Endodermal cell (in vitro differentiated cells): Measurements from ENCODE around the gene LAMC1. TPM values are rescaled to one million over a fixed set of nuclear protein-coding genes. Genes with fewer than 3 reads are reported as not detected.

ENCODE experiments used
- DNase-seq: peaks from one replicate; pipeline ENCODE4 v3.0.0-alpha.2; 2017
- H3K27ac ChIP-seq: 2 replicates; pipeline ENCODE4 v1.5.1; 2013; ENCODE audit warnings: mild to moderate bottlenecking, low read depth, low read length, moderate library complexity
- H3K27me3 ChIP-seq: 2 replicates; pipeline ENCODE4 v1.6.1; 2013; ENCODE audit warnings: mild to moderate bottlenecking, low read length, moderate library complexity; ENCODE audit not compliant: insufficient read depth, control insufficient read depth, poor library complexity, severe bottlenecking
- H3K36me3 ChIP-seq: 2 replicates; pipeline ENCODE4 v1.7.0; 2013; ENCODE audit warnings: mild to moderate bottlenecking, low read length, moderate library complexity; ENCODE audit not compliant: control insufficient read depth, insufficient read depth
- H3K4me1 ChIP-seq: one replicate; pipeline ENCODE4 v1.7.0; 2013; ENCODE audit warnings: low read length; ENCODE audit not compliant: control insufficient read depth, insufficient read depth
- H3K4me3 ChIP-seq: 2 replicates; pipeline ENCODE4 v1.5.1; 2013; ENCODE audit warnings: mild to moderate bottlenecking, low read length, moderate library complexity
- H3K9ac ChIP-seq: 2 replicates; pipeline ENCODE4 v1.6.1; 2013; ENCODE audit warnings: mild to moderate bottlenecking, low read length, moderate library complexity; ENCODE audit not compliant: poor library complexity, severe bottlenecking; ENCODE audit errors: extremely low read depth
- H3K9me3 ChIP-seq: 2 replicates; pipeline ENCODE4 v1.6.1; 2013; ENCODE audit warnings: mild to moderate bottlenecking, low read length, moderate library complexity; ENCODE audit not compliant: control insufficient read depth
- H3K27ac Mint-ChIP-seq: 2 replicates; pipeline ENCODE4 v1.8.0; 2020; ENCODE audit warnings: mixed read lengths
- H3K27me3 Mint-ChIP-seq: 2 replicates; pipeline ENCODE4 v1.8.0; 2021; ENCODE audit warnings: mild to moderate bottlenecking, mixed read lengths; ENCODE audit not compliant: insufficient read depth
- H3K36me3 Mint-ChIP-seq: 2 replicates; pipeline ENCODE4 v1.8.0; 2020; ENCODE audit warnings: low read depth, mixed read lengths
- H3K4me1 Mint-ChIP-seq: 2 replicates; pipeline ENCODE4 v1.8.0; 2020; ENCODE audit warnings: mixed read lengths
- H3K4me3 Mint-ChIP-seq: 2 replicates; pipeline ENCODE4 v1.8.0; 2020; ENCODE audit warnings: mild to moderate bottlenecking, moderate library complexity, mixed read lengths
- H3K9me3 Mint-ChIP-seq: 2 replicates; pipeline ENCODE4 v1.8.0; 2020; ENCODE audit warnings: mild to moderate bottlenecking, mixed read lengths
- WGBS, 2 experiments: methylation state at CpG; one replicate each; pipeline versions ENCODE4 v1.1.5 to v1.1.7; 2013; ENCODE audit warnings: missing lambda C conversion rate in 2 of 2, mixed read lengths in 1 of 2; ENCODE audit not compliant: insufficient coverage in 1 of 2, insufficient read length in 1 of 2; 5-methylcytosine and 5-hydroxymethylcytosine counted together
- total RNA-seq, 2 donors: library from RNA; stranded (reverse); fragmentation: NEBNext Ultra II Directional in 1 of 2; extraction: Animal tissue kit (Norgen Biotek cat#: 25700) in 1 of 2; gene quantifications; 2 replicates in 1 of 2; 3 replicates in 1 of 2; pipeline ENCODE4 v1.2.1, GENCODE V29; 2021
- TF ChIP-seq, protein P1 (sequence below): fragments of 200-600 bp; sonication (generic); conservative IDR thresholded peaks from 2 replicates; pipeline ENCODE4 v1.5.0; 2021; ENCODE audit warnings: antibody characterized with exemption, mild to moderate bottlenecking

LAMC1 gene
- total RNA-seq, 2 donors from 2014 or later = 47.9 to 58.8 TPM

DNA sequence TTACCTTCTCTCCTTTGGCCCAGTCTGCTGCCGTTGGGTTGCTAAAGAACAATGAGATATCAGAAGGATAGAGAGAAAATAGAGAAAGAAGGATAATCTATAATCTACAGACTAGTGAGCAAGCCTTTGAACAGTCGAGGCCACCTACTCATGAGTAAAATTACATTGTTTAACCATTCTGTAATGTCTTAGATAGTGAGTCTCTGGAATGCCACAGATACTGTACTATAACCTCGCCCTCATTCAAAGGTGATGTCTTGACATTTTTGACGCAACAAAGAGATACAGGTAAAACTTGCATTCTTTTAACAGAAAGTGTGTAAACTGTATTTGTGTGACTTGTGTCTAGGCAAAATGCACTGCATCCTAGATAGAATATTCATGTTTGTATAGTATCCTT lies 77.9 kb downstream of the LAMC1 start:
- Mint-ChIP-seq H3K4me1 (peaks cover 6% of the 10 kb centered on the region), H3K36me3 (peaks cover 3% of the 10 kb centered on the region), H3K9me3 (no peaks in the 10 kb centered on the region), H3K27me3 (no peaks in the 10 kb centered on the region), H3K4me3 (no peak overlapping the region), H3K27ac (no peak overlapping the region)
- 98 to 100% methylated on average over 2 to 4 of the region's 4 CpGs for whole genome bisulfite sequencing, 2 experiments
- Histone ChIP-seq H3K9ac (no peak overlapping the region), H3K4me1 (no peaks in the 10 kb centered on the region), H3K36me3 (peaks cover 5% of the 10 kb centered on the region), H3K27ac (no peak overlapping the region), H3K4me3 (no peak overlapping the region), H3K27me3 (no peaks in the 10 kb centered on the region), H3K9me3 (no peaks in the 10 kb centered on the region)
- no peak for DNase-seq
- TF ChIP-seq, protein P1, sequence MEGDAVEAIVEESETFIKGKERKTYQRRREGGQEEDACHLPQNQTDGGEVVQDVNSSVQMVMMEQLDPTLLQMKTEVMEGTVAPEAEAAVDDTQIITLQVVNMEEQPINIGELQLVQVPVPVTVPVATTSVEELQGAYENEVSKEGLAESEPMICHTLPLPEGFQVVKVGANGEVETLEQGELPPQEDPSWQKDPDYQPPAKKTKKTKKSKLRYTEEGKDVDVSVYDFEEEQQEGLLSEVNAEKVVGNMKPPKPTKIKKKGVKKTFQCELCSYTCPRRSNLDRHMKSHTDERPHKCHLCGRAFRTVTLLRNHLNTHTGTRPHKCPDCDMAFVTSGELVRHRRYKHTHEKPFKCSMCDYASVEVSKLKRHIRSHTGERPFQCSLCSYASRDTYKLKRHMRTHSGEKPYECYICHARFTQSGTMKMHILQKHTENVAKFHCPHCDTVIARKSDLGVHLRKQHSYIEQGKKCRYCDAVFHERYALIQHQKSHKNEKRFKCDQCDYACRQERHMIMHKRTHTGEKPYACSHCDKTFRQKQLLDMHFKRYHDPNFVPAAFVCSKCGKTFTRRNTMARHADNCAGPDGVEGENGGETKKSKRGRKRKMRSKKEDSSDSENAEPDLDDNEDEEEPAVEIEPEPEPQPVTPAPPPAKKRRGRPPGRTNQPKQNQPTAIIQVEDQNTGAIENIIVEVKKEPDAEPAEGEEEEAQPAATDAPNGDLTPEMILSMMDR = no peak

DNA sequence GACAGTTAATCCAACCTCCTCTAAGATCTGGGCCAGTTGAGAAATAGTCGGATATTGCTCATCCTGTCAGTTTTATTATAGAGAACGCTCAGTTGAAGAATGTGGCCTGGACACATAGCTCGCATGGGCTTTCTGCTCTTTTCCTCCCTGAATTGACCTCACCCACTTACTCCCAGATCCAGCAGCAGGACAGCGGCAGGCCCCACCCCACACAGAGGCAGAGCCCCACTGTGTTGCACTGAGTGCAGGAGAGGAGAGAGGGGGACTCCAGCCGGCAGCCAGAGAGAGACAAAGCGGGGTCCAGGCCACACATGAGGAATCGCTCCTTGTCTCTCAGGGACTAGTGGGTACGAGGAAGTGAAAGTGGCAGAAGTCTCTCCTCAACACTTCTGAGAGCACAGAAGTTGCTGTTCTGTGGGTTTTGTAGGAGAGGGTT lies 78.6 kb downstream of the LAMC1 start:
- Histone ChIP-seq H3K4me3 (no peak overlapping the region), H3K9ac (no peak overlapping the region), H3K27ac (no peak overlapping the region), H3K27me3 (no peaks in the 10 kb centered on the region), H3K4me1 (no peaks in the 10 kb centered on the region), H3K36me3 (peaks cover 5% of the 10 kb centered on the region), H3K9me3 (no peaks in the 10 kb centered on the region)
- peaks cover 3% of the 10 kb centered on the region for H3K36me3 Mint-ChIP-seq
- H3K9me3 Mint-ChIP-seq = no peaks in the 10 kb centered on the region
- 62 to 81% methylated on average over 4 to 8 of the region's 8 CpGs for WGBS, 2 experiments
- DNase-seq = no peak
- H3K27ac Mint-ChIP-seq = no peak overlapping the region
- no peaks in the 10 kb centered on the region for H3K27me3 Mint-ChIP-seq
- no peak overlapping the region for H3K4me3 Mint-ChIP-seq
- H3K4me1 Mint-ChIP-seq = peaks cover 6% of the 10 kb centered on the region
- TF ChIP-seq, protein P1 = no peak

DNA sequence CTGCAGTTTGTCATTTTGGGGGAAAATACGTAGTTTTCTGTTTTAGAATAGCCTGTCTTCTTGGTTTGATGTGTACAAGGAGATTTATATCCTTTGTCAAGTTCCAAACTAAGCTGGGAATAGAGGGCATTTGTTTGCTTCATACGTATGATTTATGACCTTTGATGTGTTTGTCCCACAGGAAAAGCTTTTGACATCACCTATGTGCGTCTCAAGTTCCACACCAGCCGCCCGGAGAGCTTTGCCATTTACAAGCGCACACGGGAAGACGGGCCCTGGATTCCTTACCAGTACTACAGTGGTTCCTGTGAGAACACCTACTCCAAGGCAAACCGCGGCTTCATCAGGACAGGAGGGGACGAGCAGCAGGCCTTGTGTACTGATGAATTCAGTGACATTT lies 79.9 kb downstream of the LAMC1 start:
- no peak overlapping the region for H3K27ac ChIP-seq
- 95% methylated on average over 11 of the region's 11 CpGs for WGBS, 2 experiments
- Mint-ChIP-seq H3K4me1 (peaks cover 6% of the 10 kb centered on the region), H3K27ac (no peak overlapping the region), H3K4me3 (no peak overlapping the region), H3K27me3 (no peaks in the 10 kb centered on the region), H3K9me3 (no peaks in the 10 kb centered on the region), H3K36me3 (peaks cover 7% of the 10 kb centered on the region)
- TF ChIP-seq, protein P1 = no peak
- no peak overlapping the region for H3K9ac ChIP-seq
- H3K4me1 ChIP-seq = no peaks in the 10 kb centered on the region
- H3K27me3 ChIP-seq = no peaks in the 10 kb centered on the region
- H3K9me3 ChIP-seq = no peaks in the 10 kb centered on the region
- H3K4me3 ChIP-seq = no peak overlapping the region
- DNase-seq = no peak
- peaks cover 5% of the 10 kb centered on the region for H3K36me3 ChIP-seq
